GM21786 (cell line): Measurements from ENCODE around the gene PCED1B.
"Not testable (repeated sequence)": the region's sequence is repeated elsewhere in the genome, so short reads cannot be mapped to it uniquely, and the experiment has no call there.

ENCODE experiments used
- ATAC-seq: cut with Tn5 transposase; IDR thresholded peaks from one replicate; pipeline ENCODE4 v1.9.1; 2021; ENCODE audit not compliant: unreplicated experiment

PCED1B gene

GRCh38 chr12:47079468-47079980 lies at the start of gene PCED1B, which contains the start of gene AMIGO2:
Gene PCED1B (plus strand): TSS chr12:47079621. CDS start chr12:47235064, 155,443 bp downstream.
Gene AMIGO2 (minus strand): TSS chr12:47079959. CDS start chr12:47079002, 957 bp downstream.
- ATAC-seq, result peak; percentile 65

DNA sequence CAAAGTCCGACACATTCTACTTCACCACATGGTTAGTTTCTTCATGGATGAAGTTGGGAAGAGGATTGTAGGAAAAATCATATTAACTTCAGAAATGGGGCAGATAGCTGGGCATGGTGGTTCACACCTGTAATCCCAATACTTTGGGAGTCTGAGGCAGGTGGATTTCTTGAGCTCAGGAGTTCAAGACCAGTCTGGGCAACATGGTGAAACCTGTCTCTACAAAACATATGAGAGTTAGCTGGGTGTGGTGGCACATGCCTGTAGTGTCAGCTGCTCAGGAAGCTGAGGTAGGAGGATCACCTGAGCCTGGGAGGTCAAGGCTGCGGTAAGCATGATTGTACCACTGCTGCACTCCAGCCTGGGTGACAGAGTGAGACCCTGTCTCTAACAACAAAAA lies 49.5 kb upstream of the PCED1B start:
- no peak for ATAC-seq

GRCh38 chr12:47032644-47033043 lies 46.8 kb upstream of the PCED1B start:
- no peak for ATAC-seq

DNA sequence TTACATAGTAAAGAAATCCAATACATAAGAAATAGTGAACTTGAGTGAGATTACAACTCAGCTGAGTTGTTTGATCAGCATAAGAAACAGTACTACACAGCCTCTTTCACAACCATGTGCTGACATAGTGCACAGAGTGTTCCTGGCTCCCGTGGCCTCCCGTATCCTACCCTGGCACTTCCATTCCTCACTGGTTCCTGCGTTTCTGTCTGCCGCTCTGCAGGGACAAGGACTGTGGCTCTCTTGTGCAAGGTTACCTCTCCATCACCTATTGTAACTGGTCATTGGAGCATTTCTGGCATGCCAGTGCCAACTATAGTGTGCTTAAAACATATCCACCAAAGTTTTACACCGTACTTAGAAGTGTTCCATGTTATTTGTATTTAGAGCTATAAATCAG lies 46.3 kb upstream of the PCED1B start:
- no peak for ATAC-seq

DNA sequence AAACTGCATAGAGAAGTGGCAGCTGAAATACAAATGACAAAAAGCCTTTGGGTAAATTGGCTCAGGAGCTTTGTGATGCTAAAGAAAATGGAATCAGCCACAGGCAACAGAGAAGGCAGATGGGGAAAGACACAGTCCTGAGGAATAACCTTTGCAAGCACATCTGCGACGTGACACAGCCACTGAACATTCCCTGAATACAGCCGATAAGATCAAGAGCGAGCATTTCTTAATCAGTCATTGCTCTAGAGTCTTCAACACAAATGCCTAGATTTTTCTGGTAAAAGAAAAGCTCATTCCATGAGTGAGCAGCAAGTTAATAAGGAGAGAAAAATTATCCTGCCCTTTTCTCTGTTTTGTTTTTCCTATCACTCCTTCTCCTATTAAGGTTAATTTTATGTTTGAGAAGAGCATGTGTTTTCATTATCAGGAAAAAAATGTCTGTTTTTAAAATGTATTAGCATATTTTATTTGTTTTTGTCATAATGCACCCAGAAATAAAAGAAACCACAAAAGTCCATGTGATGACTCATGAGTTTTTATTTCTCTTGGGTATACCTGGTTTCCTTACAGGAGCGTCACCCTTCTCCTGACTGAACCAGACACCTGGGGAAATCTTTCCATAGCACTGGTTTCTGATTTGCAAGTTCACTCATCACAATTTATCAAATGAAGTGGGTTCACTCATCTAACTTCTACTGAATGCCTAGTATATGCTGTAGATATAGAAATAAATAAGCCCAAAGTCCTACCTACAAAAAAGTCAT lies 45.4 kb upstream of the PCED1B start:
- ATAC-seq, result no peak

DNA sequence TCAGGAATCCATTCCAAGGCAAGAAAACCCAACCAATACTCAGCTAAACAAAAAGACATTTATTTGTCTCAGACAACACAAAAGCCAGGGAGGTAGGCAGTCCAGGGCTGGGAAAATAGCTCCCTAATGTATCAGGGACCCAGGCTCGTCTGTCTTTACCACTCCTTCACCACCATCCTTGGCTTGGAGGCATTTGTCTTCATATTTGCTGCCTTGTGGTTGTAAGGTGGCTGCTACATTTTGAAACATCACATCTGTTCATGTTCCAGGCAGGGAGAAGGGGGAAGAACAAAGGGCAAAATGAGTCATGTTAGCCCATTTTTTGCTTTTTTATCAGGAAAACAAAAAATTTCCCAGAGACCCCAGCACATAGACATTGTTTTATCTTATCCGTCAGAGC lies 44.8 kb upstream of the PCED1B start:
- no peak for ATAC-seq

- no peak for ATAC-seq
These were observed 43.9 kb upstream of the PCED1B start for GRCh38 chr12:47035484-47035883.

- no peak for ATAC-seq
These were observed 41.1 kb upstream of the PCED1B start for GRCh38 chr12:47038270-47038748.

GRCh38 chr12:47039079-47039478 lies 40.3 kb upstream of the PCED1B start:
- ATAC-seq, result no peak

DNA sequence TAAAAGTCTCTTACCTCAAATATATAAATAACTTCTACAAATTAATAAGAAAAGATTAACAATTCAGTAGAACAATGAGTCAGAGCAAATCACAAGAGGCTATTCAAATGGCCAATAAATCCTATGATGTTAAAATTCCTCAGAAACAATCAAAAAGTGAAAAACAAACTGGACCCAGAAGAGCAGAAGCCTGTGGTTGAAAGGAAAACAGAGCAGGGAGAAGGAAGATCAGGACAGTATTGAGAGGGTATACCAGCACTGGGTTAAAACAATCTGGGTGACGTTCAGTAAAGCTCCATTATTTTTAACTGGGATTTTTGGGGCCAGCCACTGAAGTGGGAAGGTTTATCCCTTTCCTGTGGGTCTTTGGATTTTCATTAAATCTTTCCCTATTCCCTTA lies 39.7 kb upstream of the PCED1B start:
- no peak for ATAC-seq

- ATAC-seq, result no peak
These were observed 38.1 kb upstream of the PCED1B start for GRCh38 chr12:47041327-47041726.

GRCh38 chr12:47048541-47048940 lies 30.9 kb upstream of the PCED1B start:
- no peak for ATAC-seq

DNA sequence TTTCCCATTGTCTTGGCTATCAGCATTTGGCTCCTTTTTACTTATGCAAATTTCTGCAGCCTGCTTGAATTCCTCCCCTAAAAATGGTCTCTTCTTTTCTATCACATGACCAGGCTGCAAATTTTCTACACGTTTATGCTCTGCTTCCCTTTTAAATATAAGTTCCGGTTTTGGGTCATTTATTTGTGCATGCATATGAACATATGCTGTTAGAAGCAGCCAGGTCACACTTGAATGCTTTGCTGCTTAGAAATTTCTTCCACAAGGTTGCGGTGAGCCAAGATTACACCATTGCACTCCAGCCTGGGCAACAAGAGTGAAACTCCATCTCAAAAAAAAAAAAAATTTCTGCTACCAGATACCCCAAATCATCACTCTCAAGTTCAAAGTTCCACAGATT lies 28.1 kb upstream of the PCED1B start:
- not testable (repeated sequence) for ATAC-seq

DNA sequence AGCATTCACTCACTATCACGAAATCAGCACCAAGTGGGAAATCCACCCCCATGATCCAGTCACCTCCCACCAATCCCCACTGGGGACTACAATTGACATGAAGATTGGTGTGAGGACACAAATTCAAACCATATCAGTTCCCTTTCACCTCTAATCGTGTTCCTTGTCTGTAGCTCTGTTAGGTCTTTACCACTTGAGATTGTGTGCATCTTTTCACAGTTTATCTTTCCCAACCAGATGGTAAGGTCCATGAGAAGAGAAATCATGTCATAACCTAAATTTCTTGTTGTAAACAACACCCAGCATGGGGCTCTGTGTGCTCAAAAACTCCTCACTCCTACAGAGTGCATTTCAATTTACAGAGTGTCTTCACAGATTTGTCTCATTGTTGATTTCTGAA lies 27.1 kb upstream of the PCED1B start:
- ATAC-seq, result no peak

DNA sequence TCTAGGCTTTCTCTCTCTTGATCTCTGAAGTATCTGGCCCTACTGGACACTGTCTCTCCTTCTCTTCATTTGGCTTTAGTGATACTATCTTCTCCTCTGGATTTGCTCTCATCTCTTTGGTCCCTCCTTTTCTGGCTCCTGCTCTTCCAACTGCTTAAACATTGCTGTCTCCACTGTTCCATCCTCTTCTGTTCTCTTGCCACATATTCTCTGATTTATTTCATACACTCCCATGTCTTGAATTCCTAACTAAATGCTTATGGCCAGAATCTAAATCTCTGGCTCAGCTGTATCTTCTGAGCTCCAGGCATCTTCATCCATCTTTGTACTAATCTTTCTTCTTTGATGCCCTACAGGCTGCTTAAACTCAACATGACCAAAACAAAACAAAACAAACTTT lies 25.5 kb upstream of the PCED1B start:
- ATAC-seq, result no peak

GRCh38 chr12:47054659-47055058 lies 24.8 kb upstream of the PCED1B start:
- no peak for ATAC-seq

GRCh38 chr12:47055856-47056255 lies 23.6 kb upstream of the PCED1B start:
- not testable (repeated sequence) for ATAC-seq

DNA sequence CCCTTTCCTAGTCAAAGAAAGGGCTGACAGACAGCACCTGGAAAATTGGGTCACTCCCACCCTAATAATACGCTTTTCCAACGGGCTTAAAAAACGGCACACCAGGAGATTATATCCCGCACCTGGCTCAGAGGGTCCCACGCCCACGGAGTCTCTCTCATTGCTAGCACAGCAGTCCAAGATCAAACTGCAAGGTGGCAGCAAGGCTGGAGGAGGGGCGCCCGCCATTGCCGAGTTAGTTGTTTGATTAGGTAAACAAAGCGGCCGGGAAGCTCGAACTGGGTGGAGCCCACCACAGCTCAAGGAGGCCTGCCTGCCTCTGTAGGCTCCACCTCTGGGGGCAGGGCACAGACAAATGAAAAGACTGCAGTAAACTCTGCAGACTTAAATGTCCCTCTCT lies 22.5 kb upstream of the PCED1B start:
- ATAC-seq, result not testable (repeated sequence)

DNA sequence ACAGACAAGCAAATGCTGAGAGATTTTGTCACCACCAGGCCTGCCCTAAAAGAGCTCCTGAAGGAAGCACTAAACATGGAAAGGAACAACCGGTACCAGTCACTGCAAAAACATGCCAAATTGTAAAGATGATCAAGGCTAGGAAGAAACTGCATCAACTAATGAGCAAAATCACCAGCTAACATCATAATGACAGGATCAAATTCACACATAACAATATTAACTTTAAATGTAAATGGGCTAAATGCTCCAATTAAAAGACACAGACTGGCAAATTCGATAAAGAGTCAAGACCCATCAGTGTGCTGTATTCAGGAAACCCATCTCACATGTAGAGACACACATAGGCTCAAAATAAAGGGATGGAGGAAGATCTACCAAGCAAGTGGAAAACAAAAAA lies 20.8 kb upstream of the PCED1B start:
- ATAC-seq, result not testable (repeated sequence)

DNA sequence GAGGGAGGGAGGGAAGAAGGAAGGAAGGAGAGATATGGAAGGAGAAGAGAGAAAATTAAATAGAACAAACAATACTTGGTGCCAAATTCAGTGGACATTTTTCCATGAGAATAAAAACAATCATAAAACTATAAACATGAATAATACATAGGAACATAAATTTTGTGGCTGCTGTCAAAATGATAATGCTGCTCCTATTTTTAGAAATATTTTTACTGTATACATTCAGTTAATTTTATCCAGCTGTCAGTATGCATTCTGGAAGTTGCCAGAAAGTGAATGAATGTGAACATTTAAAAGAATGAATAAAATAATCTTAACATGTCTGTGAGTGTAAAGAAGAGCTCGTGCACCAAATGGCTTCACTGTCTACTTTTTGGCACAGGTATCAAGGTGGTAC lies 13.9 kb upstream of the PCED1B start:
- no peak for ATAC-seq

- ATAC-seq, result no peak
These were observed 13.0 kb upstream of the PCED1B start for GRCh38 chr12:47066278-47067025.

- ATAC-seq, result no peak
These were observed 12.2 kb upstream of the PCED1B start for GRCh38 chr12:47067176-47067575.
